Measurements from ENCODE around the gene SNX27. TPM values are rescaled to one million over a fixed set of nuclear protein-coding genes. Genes with fewer than 3 reads are reported as not detected.

The SNX27 gene
- total and polyA plus RNA-seq, 2 donors (not counting 3 experiments of a cell fraction or from before 2014, with no cell fraction given), result 8.1 to 24.9 TPM

GRCh38 chr1:151720125-151720524, 108.3 kb downstream of the SNX27 start:
- Histone ChIP-seq H4K20me1 (replicated peaks; ENCODE audit: control insufficient read depth, extremely low read depth, insufficient read depth, low read length) (no peaks in the 10 kb centered on the region), H3K9me3 (replicated peaks; ENCODE audit: control insufficient read depth, insufficient read depth, low read length) (no peaks in the 10 kb centered on the region), H3K9ac (replicated peaks; ENCODE audit: extremely low read depth, insufficient read depth, low read length) (no peak overlapping the region), H3K4me1 (ENCODE audit: control insufficient read depth, extremely low read depth, insufficient read depth, low read length) (peaks cover 4% of the 10 kb centered on the region), H2AFZ (ENCODE audit: low read depth, low read length) (no peak overlapping the region), H3K36me3 (ENCODE audit: control insufficient read depth in 2 of 2, extremely low read depth in 1 of 2, insufficient read depth in 2 of 2, low read length in 2 of 2) (no peaks in the 10 kb centered on the region), H3K4me3 (replicated peaks in 1 of 3; ENCODE audit: insufficient read depth in 1 of 3, low read depth in 1 of 3, low read length in 3 of 3) (no peak overlapping the region), H3K27me3 (ENCODE audit: control insufficient read depth in 2 of 2, insufficient read depth in 2 of 2, low read length in 2 of 2) (peaks cover 60 to 70% of the 10 kb centered on the region in 2 experiments), H3K9me1 (replicated peaks; ENCODE audit: control insufficient read depth, extremely low read depth, insufficient read depth, low read length) (no peaks in the 10 kb centered on the region), H3K4me2 (ENCODE audit: insufficient read depth, low read length) (no peak overlapping the region), H3K79me2 (ENCODE audit: control insufficient read depth, insufficient read depth, low read length) (no peaks in the 10 kb centered on the region), H3K27ac (ENCODE audit: insufficient read depth, low read depth, low read length) (no peak overlapping the region)
- no TSS peak for BruUV-seq (replicated peaks)
- ChIA-PET CTCF (interaction anchor here (1.4 to 2.3 kb wide), 5 partner anchors 11 to 99 kb away, joined by 4 to 6 read pairs (median 5); no protein-coding TSS in a partner anchor), POLR2A (no interaction called here)
- TF ChIP-seq, protein P1, sequence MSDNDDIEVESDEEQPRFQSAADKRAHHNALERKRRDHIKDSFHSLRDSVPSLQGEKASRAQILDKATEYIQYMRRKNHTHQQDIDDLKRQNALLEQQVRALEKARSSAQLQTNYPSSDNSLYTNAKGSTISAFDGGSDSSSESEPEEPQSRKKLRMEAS (IDR thresholded peaks at IDR 0.05; ENCODE audit: insufficient read depth, insufficient read length), result no peak
- TF ChIP-seq EZH2 (IDR thresholded peaks at IDR 0.05; ENCODE audit: borderline replicate concordance, low read depth, low read length, severe bottlenecking) (peak; percentile 4), CTCF (IDR thresholded peaks at IDR 0.05; ENCODE audit: extremely low read depth in 1 of 2, insufficient read depth in 1 of 2, low read depth in 1 of 2, low read length in 2 of 2) (no peak), POLR2A (IDR thresholded peaks at IDR 0.05; ENCODE audit: low read depth, low read length) (no peak), JUN (IDR thresholded peaks at IDR 0.05; ENCODE audit: borderline replicate concordance, insufficient read depth, insufficient read length, low read depth) (no peak), MYC (IDR thresholded peaks at IDR 0.05; ENCODE audit: low read depth, low read length) (no peak), FOS (IDR thresholded peaks at IDR 0.05; ENCODE audit: borderline replicate concordance, insufficient read depth, low read length) (no peak)
- intact Hi-C loops (cut with micrococcal nuclease), result no loop called here
- dilution Hi-C loops (cut with MboI; ENCODE audit: extremely low pct_ligation_motif_present, low sequenced_read_pairs), result no loop called here
- FAIRE-seq (no peak), DNase-seq (ENCODE audit: low read depth, low spot score) (no peak)

Data from endothelial cell of umbilical vein (primary cell).